ENCODE measurements around the gene OVOL1.
"Not testable (repeated sequence)": the region's sequence is repeated elsewhere in the genome, so short reads cannot be mapped to it uniquely, and the experiment has no call there.

Gene OVOL1

GRCh38 chr11:65786786-65787636, at the start of gene OVOL1:
OVOL1 (plus strand) TSS chr11:65787063; CDS start chr11:65787374, 311 bp downstream.
- no peak for FAIRE-seq

GRCh38 chr11:65739022-65739421, 47.8 kb upstream of the OVOL1 start:
- FAIRE-seq = no peak

- no peak for FAIRE-seq
These were observed 45.7 kb upstream of the OVOL1 start for GRCh38 chr11:65741185-65741584.

GRCh38 chr11:65742353-65742752, 44.5 kb upstream of the OVOL1 start:
- no peak for FAIRE-seq

GRCh38 chr11:65743681-65744025, 43.2 kb upstream of the OVOL1 start:
- no peak for FAIRE-seq

- no peak for FAIRE-seq
These were observed 42.7 kb upstream of the OVOL1 start for GRCh38 chr11:65744026-65744698.

GRCh38 chr11:65744699-65745042, 42.2 kb upstream of the OVOL1 start:
- no peak for FAIRE-seq

GRCh38 chr11:65745049-65745448, 41.8 kb upstream of the OVOL1 start:
- FAIRE-seq = no peak

- not testable (repeated sequence) for FAIRE-seq
These were observed 24.7 kb upstream of the OVOL1 start for GRCh38 chr11:65762169-65762568.

GRCh38 chr11:65762816-65763215, 24.0 kb upstream of the OVOL1 start:
- not testable (repeated sequence) for FAIRE-seq

- no peak for FAIRE-seq
These were observed 22.4 kb upstream of the OVOL1 start for GRCh38 chr11:65764434-65764833.

GRCh38 chr11:65766535-65766934, 20.3 kb upstream of the OVOL1 start:
- FAIRE-seq = no peak

GRCh38 chr11:65767406-65767805, 19.5 kb upstream of the OVOL1 start:
- FAIRE-seq = no peak

- not testable (repeated sequence) for FAIRE-seq
These were observed 19.1 kb upstream of the OVOL1 start for GRCh38 chr11:65767806-65768205.

GRCh38 chr11:65770951-65771567, 15.8 kb upstream of the OVOL1 start:
- FAIRE-seq = no peak

GRCh38 chr11:65771589-65772112, 15.2 kb upstream of the OVOL1 start:
- FAIRE-seq = no peak

- FAIRE-seq = no peak
These were observed 13.0 kb upstream of the OVOL1 start for GRCh38 chr11:65773784-65774411.

GRCh38 chr11:65774525-65775306, 12.1 kb upstream of the OVOL1 start:
- no peak for FAIRE-seq

GRCh38 chr11:65776196-65776595, 10.7 kb upstream of the OVOL1 start:
- FAIRE-seq = no peak

GRCh38 chr11:65776710-65777141, 10.1 kb upstream of the OVOL1 start:
- FAIRE-seq = no peak

GRCh38 chr11:65777241-65777640, 9.6 kb upstream of the OVOL1 start:
- no peak for FAIRE-seq

- FAIRE-seq = no peak
These were observed 9.0 kb upstream of the OVOL1 start for GRCh38 chr11:65777821-65778361.

Measured in A204.1 (cell line).